ENCODE measurements around the gene TACC2. TPM values are rescaled to one million over a fixed set of nuclear protein-coding genes. Genes with fewer than 3 reads are reported as not detected.

TACC2 gene
- total and polyA plus RNA-seq, 2 experiments from 2014 or later: 30.8 to 35.9 TPM

DNA sequence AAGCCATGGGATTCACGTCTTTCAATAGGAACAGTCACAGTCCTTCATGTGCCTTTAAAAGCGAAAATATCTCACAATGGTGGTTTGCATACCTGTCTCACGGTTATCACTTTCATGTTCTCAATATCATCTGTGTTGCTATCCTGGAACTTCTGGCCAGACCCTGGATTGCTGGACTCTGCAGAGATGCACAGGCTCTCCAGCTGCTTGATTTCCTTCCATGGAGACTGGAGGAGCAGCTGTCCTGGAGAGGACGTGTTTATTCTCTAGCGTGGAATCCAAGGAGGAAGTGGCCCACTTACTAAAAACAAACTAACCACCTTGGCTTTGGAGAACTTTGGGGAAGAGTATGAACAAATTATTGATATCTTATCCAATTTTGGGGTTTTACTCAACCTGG lies 298.6 kb downstream of the TACC2 start:
- H3K79me2 ChIP-seq (replicated peaks; ENCODE audit: insufficient read depth): no peaks in the 10 kb centered on the region
- H3K36me3 ChIP-seq (ENCODE audit: insufficient read depth): no peaks in the 10 kb centered on the region
- Mint-ChIP-seq H3K36me3 (ENCODE audit: low read depth) (no peaks in the 10 kb centered on the region), H3K9me3 (no peaks in the 10 kb centered on the region; the same call in 2 of the 3 replicates), H3K4me3 (no peak overlapping the region), H3K27ac (no peak overlapping the region), H3K4me1 (peaks cover 20% of the 10 kb centered on the region), H3K27me3 (ENCODE audit: insufficient read depth, low read depth, poor library complexity) (peaks cover 1% of the 10 kb centered on the region)
- H2AFZ ChIP-seq: no peak overlapping the region
- H3K4me2 ChIP-seq: no peak overlapping the region
- no peak for ATAC-seq
- no peak overlapping the region for H3K27ac ChIP-seq (ENCODE audit: low read depth)
- DNase-seq (ENCODE audit: low spot score): no peak
- no peak overlapping the region for H3K4me3 ChIP-seq
- no peaks in the 10 kb centered on the region for H3K4me1 ChIP-seq (ENCODE audit: insufficient read depth)
- no peaks in the 10 kb centered on the region for H3K9me2 ChIP-seq (ENCODE audit: insufficient read depth)
- H4K20me1 ChIP-seq (replicated peaks; ENCODE audit: insufficient read depth): no peaks in the 10 kb centered on the region
- H3F3A ChIP-seq (replicated peaks; ENCODE audit: low read depth): no peaks in the 10 kb centered on the region
- no peaks in the 10 kb centered on the region for H3K27me3 ChIP-seq (ENCODE audit: insufficient read depth)
- TF ChIP-seq NANOG (IDR thresholded peaks at IDR 0.05; ENCODE audit: borderline replicate concordance) (no peak), EZH2phosphoT487 (IDR thresholded peaks at IDR 0.05; ENCODE audit: unreplicated experiment) (no peak), STAT1 (IDR thresholded peaks at IDR 0.05; ENCODE audit: unreplicated experiment) (no peak), JUNB (IDR thresholded peaks at IDR 0.05; ENCODE audit: unreplicated experiment) (no peak), POLR2AphosphoS5 (IDR thresholded peaks at IDR 0.05; ENCODE audit: low read depth) (no peak), EZH2 (IDR thresholded peaks at IDR 0.05; ENCODE audit: low read depth, unreplicated experiment) (no peak), ZNF114 (CRISPR knock-in tag; IDR thresholded peaks at IDR 0.05) (no peak), CREB1 (CRISPR knock-in tag; IDR thresholded peaks at IDR 0.05; ENCODE audit: low read depth) (no peak), ZNF331 (CRISPR knock-in tag; IDR thresholded peaks at IDR 0.05; ENCODE audit: low read depth) (no peak)
- TF ChIP-seq, protein P1, sequence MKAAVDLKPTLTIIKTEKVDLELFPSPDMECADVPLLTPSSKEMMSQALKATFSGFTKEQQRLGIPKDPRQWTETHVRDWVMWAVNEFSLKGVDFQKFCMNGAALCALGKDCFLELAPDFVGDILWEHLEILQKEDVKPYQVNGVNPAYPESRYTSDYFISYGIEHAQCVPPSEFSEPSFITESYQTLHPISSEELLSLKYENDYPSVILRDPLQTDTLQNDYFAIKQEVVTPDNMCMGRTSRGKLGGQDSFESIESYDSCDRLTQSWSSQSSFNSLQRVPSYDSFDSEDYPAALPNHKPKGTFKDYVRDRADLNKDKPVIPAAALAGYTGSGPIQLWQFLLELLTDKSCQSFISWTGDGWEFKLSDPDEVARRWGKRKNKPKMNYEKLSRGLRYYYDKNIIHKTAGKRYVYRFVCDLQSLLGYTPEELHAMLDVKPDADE (IDR thresholded peaks at IDR 0.05): no peak
- TF ChIP-seq, protein P2, sequence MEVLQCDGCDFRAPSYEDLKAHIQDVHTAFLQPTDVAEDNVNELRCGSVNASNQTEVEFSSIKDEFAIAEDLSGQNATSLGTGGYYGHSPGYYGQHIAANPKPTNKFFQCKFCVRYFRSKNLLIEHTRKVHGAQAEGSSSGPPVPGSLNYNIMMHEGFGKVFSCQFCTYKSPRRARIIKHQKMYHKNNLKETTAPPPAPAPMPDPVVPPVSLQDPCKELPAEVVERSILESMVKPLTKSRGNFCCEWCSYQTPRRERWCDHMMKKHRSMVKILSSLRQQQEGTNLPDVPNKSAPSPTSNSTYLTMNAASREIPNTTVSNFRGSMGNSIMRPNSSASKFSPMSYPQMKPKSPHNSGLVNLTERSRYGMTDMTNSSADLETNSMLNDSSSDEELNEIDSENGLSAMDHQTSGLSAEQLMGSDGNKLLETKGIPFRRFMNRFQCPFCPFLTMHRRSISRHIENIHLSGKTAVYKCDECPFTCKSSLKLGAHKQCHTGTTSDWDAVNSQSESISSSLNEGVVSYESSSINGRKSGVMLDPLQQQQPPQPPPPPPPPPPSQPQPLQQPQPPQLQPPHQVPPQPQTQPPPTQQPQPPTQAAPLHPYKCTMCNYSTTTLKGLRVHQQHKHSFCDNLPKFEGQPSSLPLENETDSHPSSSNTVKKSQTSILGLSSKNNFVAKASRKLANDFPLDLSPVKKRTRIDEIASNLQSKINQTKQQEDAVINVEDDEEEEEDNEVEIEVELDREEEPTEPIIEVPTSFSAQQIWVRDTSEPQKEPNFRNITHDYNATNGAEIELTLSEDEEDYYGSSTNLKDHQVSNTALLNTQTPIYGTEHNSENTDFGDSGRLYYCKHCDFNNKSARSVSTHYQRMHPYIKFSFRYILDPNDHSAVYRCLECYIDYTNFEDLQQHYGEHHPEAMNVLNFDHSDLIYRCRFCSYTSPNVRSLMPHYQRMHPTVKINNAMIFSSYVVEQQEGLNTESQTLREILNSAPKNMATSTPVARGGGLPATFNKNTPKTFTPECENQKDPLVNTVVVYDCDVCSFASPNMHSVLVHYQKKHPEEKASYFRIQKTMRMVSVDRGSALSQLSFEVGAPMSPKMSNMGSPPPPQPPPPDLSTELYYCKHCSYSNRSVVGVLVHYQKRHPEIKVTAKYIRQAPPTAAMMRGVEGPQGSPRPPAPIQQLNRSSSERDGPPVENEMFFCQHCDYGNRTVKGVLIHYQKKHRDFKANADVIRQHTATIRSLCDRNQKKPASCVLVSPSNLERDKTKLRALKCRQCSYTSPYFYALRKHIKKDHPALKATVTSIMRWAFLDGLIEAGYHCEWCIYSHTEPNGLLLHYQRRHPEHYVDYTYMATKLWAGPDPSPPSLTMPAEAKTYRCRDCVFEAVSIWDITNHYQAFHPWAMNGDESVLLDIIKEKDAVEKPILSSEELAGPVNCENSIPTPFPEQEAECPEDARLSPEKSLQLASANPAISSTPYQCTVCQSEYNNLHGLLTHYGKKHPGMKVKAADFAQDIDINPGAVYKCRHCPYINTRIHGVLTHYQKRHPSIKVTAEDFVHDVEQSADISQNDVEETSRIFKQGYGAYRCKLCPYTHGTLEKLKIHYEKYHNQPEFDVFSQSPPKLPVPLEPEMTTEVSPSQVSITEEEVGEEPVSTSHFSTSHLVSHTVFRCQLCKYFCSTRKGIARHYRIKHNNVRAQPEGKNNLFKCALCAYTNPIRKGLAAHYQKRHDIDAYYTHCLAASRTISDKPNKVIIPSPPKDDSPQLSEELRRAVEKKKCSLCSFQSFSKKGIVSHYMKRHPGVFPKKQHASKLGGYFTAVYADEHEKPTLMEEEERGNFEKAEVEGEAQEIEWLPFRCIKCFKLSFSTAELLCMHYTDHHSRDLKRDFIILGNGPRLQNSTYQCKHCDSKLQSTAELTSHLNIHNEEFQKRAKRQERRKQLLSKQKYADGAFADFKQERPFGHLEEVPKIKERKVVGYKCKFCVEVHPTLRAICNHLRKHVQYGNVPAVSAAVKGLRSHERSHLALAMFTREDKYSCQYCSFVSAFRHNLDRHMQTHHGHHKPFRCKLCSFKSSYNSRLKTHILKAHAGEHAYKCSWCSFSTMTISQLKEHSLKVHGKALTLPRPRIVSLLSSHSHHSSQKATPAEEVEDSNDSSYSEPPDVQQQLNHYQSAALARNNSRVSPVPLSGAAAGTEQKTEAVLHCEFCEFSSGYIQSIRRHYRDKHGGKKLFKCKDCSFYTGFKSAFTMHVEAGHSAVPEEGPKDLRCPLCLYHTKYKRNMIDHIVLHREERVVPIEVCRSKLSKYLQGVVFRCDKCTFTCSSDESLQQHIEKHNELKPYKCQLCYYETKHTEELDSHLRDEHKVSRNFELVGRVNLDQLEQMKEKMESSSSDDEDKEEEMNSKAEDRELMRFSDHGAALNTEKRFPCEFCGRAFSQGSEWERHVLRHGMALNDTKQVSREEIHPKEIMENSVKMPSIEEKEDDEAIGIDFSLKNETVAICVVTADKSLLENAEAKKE (CRISPR knock-in tag; IDR thresholded peaks at IDR 0.05): no peak
- TF ChIP-seq, protein P3, sequence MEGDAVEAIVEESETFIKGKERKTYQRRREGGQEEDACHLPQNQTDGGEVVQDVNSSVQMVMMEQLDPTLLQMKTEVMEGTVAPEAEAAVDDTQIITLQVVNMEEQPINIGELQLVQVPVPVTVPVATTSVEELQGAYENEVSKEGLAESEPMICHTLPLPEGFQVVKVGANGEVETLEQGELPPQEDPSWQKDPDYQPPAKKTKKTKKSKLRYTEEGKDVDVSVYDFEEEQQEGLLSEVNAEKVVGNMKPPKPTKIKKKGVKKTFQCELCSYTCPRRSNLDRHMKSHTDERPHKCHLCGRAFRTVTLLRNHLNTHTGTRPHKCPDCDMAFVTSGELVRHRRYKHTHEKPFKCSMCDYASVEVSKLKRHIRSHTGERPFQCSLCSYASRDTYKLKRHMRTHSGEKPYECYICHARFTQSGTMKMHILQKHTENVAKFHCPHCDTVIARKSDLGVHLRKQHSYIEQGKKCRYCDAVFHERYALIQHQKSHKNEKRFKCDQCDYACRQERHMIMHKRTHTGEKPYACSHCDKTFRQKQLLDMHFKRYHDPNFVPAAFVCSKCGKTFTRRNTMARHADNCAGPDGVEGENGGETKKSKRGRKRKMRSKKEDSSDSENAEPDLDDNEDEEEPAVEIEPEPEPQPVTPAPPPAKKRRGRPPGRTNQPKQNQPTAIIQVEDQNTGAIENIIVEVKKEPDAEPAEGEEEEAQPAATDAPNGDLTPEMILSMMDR (conservative IDR thresholded peaks at IDR 0.05; ENCODE audit: low read depth in 2 of 2): no peak
- TF ChIP-seq, protein P4, sequence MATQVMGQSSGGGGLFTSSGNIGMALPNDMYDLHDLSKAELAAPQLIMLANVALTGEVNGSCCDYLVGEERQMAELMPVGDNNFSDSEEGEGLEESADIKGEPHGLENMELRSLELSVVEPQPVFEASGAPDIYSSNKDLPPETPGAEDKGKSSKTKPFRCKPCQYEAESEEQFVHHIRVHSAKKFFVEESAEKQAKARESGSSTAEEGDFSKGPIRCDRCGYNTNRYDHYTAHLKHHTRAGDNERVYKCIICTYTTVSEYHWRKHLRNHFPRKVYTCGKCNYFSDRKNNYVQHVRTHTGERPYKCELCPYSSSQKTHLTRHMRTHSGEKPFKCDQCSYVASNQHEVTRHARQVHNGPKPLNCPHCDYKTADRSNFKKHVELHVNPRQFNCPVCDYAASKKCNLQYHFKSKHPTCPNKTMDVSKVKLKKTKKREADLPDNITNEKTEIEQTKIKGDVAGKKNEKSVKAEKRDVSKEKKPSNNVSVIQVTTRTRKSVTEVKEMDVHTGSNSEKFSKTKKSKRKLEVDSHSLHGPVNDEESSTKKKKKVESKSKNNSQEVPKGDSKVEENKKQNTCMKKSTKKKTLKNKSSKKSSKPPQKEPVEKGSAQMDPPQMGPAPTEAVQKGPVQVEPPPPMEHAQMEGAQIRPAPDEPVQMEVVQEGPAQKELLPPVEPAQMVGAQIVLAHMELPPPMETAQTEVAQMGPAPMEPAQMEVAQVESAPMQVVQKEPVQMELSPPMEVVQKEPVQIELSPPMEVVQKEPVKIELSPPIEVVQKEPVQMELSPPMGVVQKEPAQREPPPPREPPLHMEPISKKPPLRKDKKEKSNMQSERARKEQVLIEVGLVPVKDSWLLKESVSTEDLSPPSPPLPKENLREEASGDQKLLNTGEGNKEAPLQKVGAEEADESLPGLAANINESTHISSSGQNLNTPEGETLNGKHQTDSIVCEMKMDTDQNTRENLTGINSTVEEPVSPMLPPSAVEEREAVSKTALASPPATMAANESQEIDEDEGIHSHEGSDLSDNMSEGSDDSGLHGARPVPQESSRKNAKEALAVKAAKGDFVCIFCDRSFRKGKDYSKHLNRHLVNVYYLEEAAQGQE (IDR thresholded peaks at IDR 0.05; ENCODE audit: unreplicated experiment): no peak
